Nephron (organoid): ENCODE measurements around the gene PIAS1.

ENCODE experiments used
- H3K27ac Mint-ChIP-seq, 3 experiments: 2 replicates each; pipeline ENCODE4 v1.8.0; 2020; ENCODE audit warnings: mixed read lengths in 3 of 3, mild to moderate bottlenecking in 2 of 3, moderate library complexity in 1 of 3
- H3K27me3 Mint-ChIP-seq: 2 replicates; pipeline ENCODE4 v1.8.0; 2021; ENCODE audit warnings: low read depth, mild to moderate bottlenecking, moderate library complexity, mixed read lengths
- H3K36me3 Mint-ChIP-seq: 2 replicates; pipeline ENCODE4 v1.8.0; 2020; ENCODE audit warnings: low read depth, mixed read lengths
- H3K4me1 Mint-ChIP-seq: 2 replicates; pipeline ENCODE4 v1.8.0; 2020; ENCODE audit warnings: mixed read lengths
- H3K4me3 Mint-ChIP-seq, 3 experiments: 2 replicates each; pipeline ENCODE4 v1.8.0; 2020; ENCODE audit warnings: mild to moderate bottlenecking in 3 of 3, mixed read lengths in 3 of 3, moderate library complexity in 2 of 3
- H3K9me3 Mint-ChIP-seq: 2 replicates; pipeline ENCODE4 v1.8.0; 2020; ENCODE audit warnings: mixed read lengths
- CTCF ChIP-seq, 3 experiments: fragments of 200-600 bp; sonication (generic); IDR thresholded peaks; one replicate each; pipeline ENCODE4 v1.5.0; 2021; ENCODE audit warnings: antibody characterized with exemption in 3 of 3; ENCODE audit not compliant: unreplicated experiment in 3 of 3

The PIAS1 gene

GRCh38 chr15:68040144-68040543 is 14.0 kb upstream of the PIAS1 start:
- Mint-ChIP-seq H3K27ac (no peak overlapping the region), H3K27me3 (no peaks in the 10 kb centered on the region), H3K4me3 (no peak overlapping the region), H3K4me1 (no peaks in the 10 kb centered on the region), H3K9me3 (peaks cover 44% of the 10 kb centered on the region), H3K36me3 (peaks cover 6% of the 10 kb centered on the region)
- TF ChIP-seq CTCF (IDR thresholded peaks at IDR 0.05; ENCODE audit: unreplicated experiment in 3 of 3): no peak

- Mint-ChIP-seq H3K4me1 (no peaks in the 10 kb centered on the region), H3K9me3 (peaks cover 35% of the 10 kb centered on the region), H3K27me3 (peaks cover under 1% of the 10 kb centered on the region), H3K4me3 (no peak overlapping the region), H3K36me3 (peaks cover 6% of the 10 kb centered on the region), H3K27ac (no peak overlapping the region)
- no peak for TF ChIP-seq CTCF (IDR thresholded peaks at IDR 0.05; ENCODE audit: unreplicated experiment in 3 of 3)
Measured at GRCh38 chr15:68042156-68042854, 11.8 kb upstream of the PIAS1 start.

GRCh38 chr15:68042855-68043222 is 11.3 kb upstream of the PIAS1 start:
- no peak overlapping the region for H3K27ac Mint-ChIP-seq
- no peaks in the 10 kb centered on the region for H3K4me1 Mint-ChIP-seq

GRCh38 chr15:68045289-68046265 is 8.5 kb upstream of the PIAS1 start:
- Mint-ChIP-seq H3K36me3 (no peaks in the 10 kb centered on the region), H3K4me3 (no peak overlapping the region), H3K9me3 (peaks cover 9% of the 10 kb centered on the region), H3K27me3 (peaks cover 3% of the 10 kb centered on the region), H3K27ac (no peak overlapping the region), H3K4me1 (no peaks in the 10 kb centered on the region)
- TF ChIP-seq CTCF (IDR thresholded peaks at IDR 0.05; ENCODE audit: unreplicated experiment in 3 of 3): no peak

More at GRCh38 chr15:68042855-68043222, 11.3 kb upstream of the PIAS1 start:
- Mint-ChIP-seq H3K9me3 (peaks cover 31% of the 10 kb centered on the region), H3K4me3 (no peak overlapping the region), H3K27me3 (peaks cover 3% of the 10 kb centered on the region), H3K36me3 (peaks cover 6% of the 10 kb centered on the region)
- TF ChIP-seq CTCF (IDR thresholded peaks at IDR 0.05; ENCODE audit: unreplicated experiment in 3 of 3): no peak

DNA sequence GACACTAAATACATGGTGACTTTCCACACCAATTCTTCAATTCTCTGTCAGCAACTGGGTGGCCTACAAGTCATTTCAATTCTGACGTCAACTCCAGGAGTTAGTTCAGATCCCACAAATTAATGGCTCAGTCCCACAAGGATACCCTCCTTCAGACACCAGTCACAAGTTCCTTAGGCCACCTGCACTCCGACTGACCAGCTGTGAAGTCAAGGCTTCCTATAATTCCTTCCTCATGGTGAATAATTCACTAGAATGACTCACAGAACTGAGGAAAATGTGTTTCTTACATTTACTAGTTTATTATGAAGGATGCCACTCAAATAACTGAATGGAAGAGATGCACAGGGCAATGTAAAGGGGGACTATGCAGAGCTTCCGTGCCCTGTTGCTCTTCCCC is 6.3 kb upstream of the PIAS1 start:
- Mint-ChIP-seq H3K27me3 (peaks cover 3% of the 10 kb centered on the region), H3K36me3 (no peaks in the 10 kb centered on the region), H3K4me1 (no peaks in the 10 kb centered on the region), H3K9me3 (no peaks in the 10 kb centered on the region), H3K4me3 (no peak overlapping the region), H3K27ac (peak overlapping the region in 1 of 3 experiments; percentile 31)
- no peak for TF ChIP-seq CTCF (IDR thresholded peaks at IDR 0.05; ENCODE audit: unreplicated experiment in 3 of 3)
